Astrocyte of the cerebellum (primary cell): Measurements from ENCODE around the gene CA7.
"Not testable (repeated sequence)": the region's sequence is repeated elsewhere in the genome, so short reads cannot be mapped to it uniquely, and the experiment has no call there.

Experiments used
- DNase-seq: peaks from one replicate; pipeline ENCODE4 v3.0.0-alpha.2; 2011; ENCODE audit warnings: low read depth
- H3K4me3 ChIP-seq: 2 replicates; pipeline ENCODE4 v1.5.1; 2011; ENCODE audit warnings: mild to moderate bottlenecking, low read depth, low read length, moderate library complexity
- in situ Hi-C: cut with HindIII; loops from 2 replicates; pipeline ENCODE4 v1.10.0; 2017; ENCODE audit warnings: low sequenced_read_pairs
- TF ChIP-seq, protein P1 (sequence below): IDR thresholded peaks from 2 replicates; pipeline ENCODE4 v1.5.1; 2012; ENCODE audit warnings: low read length, low read depth, moderate library complexity, mild to moderate bottlenecking; ENCODE audit errors: missing control alignments

The CA7 gene

DNA sequence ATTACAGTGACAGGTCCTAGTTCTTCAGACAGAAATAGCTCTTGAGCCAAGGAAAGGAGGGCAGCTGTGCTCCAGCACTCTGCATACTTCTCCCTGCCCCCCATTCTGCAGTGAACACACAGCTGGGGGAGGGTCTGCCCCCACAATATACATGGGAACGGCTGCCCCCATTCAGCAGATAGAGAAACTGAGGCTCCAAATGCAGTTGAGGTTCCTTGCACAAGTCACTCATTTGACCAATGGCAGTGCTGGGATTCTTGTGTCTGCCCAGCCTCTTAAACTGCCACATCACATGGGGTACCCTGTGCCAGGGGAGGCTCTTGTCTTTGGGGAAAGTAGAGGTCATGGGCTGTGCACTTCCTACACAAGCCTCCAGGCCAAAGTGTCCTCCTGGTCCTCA, 25.2 kb downstream of the CA7 start:
- TF ChIP-seq, protein P1, sequence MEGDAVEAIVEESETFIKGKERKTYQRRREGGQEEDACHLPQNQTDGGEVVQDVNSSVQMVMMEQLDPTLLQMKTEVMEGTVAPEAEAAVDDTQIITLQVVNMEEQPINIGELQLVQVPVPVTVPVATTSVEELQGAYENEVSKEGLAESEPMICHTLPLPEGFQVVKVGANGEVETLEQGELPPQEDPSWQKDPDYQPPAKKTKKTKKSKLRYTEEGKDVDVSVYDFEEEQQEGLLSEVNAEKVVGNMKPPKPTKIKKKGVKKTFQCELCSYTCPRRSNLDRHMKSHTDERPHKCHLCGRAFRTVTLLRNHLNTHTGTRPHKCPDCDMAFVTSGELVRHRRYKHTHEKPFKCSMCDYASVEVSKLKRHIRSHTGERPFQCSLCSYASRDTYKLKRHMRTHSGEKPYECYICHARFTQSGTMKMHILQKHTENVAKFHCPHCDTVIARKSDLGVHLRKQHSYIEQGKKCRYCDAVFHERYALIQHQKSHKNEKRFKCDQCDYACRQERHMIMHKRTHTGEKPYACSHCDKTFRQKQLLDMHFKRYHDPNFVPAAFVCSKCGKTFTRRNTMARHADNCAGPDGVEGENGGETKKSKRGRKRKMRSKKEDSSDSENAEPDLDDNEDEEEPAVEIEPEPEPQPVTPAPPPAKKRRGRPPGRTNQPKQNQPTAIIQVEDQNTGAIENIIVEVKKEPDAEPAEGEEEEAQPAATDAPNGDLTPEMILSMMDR: no peak
- in situ Hi-C loops: no loop called here
- H3K4me3 ChIP-seq: no peak overlapping the region
- DNase-seq: no peak

DNA sequence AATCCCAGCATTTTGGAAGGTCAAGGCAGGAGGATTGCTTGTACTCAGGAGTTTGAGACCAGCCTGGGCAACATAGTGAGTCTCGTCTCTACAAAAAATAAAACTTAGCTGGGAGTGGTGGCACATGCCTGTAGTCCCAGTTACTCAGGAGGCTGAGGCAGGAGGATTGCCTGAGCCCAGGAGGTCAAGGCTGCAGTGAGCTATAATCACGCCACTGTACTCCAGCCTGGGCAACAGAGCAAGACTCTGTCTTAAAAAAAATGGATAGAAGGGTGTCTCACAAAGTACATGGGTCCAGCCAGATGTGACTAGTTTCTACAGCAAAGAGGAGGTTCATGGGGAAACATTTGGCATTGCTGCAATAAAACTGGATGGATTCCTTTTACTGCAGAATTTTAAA, 27.1 kb downstream of the CA7 start:
- H3K4me3 ChIP-seq, DNase-seq, in situ Hi-C loops: not testable (repeated sequence)

DNA sequence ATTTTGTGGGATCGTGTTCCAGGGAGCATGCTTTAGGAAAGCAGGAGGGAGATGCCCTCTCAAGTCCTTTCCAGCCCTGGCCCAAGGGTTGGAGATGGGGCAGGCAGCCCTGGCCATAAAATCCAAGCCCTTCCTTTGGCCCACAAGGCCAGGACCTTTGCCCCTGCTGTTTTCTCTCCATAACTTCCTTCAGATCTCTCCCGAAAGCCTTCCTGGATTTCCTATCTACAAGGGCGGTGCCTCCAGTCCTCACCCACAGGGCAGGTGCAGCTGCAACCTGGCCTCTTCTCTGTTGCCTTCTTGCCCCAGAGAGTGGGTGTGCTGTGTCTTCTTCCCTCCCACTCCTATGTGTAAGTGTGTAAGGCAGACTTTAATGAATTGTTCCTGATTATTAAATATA, 27.6 kb downstream of the CA7 start:
- in situ Hi-C loops: no loop called here
- no peak for DNase-seq
- TF ChIP-seq, protein P1: no peak
- no peak overlapping the region for H3K4me3 ChIP-seq

DNA sequence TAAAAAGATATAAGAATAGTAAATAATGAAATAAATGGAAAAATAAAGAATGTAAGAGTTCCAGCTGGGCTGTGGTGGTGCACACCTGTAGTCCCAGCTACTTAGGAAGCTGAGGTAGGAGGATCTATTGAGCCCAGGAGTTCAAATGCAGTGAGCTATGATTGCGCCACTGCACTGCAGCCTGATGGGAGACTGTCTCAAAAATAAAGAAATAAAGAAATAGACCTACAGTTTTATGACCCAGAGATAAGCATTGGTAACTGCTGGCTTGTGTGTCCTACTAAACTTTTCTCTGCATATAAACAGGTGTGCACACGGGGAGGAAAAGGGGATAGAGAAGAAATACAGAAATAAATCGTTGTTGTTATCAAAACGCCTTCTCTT, 28.3 kb downstream of the CA7 start:
- H3K4me3 ChIP-seq: peak overlapping the region; percentile 34
- TF ChIP-seq, protein P1: no peak
- DNase-seq: no peak
- in situ Hi-C loops: no loop called here

DNA sequence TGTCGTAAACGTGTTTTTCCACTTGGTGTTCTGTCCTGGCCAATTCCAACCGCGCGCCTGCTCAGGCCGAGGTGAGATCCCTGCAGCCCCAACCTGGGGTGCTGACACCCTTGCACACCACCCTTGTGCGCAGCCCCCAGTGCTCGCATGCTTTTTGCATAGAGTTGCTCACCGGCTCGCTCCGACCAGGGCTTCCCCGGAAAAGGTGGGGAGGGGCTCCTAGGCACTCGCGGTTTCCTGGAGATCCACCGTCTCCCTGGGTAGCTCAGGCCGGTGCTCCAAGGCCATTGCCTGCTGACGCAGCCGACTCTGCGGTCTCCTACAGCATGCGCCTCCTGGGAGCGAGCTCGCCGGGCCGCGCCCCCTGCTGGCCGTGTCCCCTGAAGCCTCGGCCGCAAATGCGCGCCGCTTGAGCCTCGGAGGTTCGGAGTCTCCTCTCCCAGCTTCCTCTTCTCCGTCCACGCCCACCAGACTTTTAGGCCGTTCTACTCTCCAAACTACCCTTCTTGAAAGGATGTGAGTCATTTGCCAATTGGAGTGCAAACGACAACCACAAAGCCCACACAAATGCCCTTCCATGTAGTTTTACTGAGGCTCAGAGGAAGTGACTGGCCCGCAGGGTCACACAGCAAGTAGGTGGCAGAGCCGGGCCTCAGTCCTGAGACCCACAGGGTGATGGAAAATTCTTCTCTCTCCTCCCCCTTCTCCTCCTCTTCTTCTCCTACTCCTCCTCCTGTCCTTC, 28.9 kb downstream of the CA7 start:
- TF ChIP-seq, protein P1: peak; percentile 89
- peak; percentile 96 for DNase-seq
- H3K4me3 ChIP-seq: peak overlapping the region; percentile 34
- in situ Hi-C loops: no loop called here

DNA sequence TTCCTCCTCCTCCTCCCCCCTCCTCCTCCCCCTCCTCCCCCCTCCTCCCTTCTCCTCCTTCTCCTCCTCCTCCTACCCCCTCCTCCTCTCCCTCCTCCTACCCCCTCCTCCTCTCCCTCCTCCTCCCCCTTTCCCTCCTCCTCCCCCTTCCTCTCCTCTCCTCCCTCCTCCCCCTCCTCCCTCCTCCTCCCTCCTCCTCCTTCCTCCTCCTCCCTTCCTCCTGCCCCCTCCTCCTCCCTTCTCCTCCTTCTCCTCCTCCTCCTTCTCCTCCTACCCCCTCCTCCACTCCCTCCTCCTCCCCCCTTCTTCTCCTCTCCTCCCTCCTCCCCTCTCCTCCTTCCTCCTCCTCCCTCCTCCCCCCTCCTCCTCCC, 29.5 kb downstream of the CA7 start:
- TF ChIP-seq, protein P1: no peak
- no peak for DNase-seq
- H3K4me3 ChIP-seq: no peak overlapping the region
- in situ Hi-C loops: no loop called here

DNA sequence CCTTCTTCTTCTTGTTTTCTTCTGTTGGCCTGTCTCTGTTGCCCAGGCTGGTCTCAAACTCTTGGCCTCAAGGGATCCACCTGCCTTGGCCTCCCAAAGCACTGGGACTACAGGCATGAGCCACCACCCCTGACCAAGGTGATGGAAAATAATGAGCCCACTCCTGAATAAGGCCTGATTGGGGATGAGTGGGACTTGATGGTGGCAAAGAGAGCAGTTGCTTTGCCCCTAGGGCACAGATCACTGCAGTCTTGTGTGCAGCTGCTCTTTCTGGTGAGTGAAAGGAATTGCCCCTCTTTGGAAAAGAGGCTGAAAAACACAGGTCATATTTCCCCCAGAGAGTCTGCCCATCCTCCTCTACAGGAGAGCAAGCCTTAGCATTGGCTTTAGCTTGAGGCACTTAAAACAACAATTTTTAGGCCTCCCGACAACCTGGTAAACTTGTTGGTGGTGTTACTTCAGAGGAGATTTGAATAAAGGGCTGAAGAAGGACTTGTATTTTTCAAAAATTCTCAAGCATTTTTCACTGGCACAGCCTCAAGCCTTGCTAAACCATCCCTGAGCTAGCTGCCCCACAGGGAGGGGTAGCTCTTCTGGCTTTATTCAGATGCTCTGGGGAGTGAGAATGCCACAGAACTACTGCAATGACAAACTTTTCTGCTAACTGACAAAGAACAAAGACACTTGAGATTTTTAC, 30.0 kb downstream of the CA7 start:
- TF ChIP-seq, protein P1: no peak
- no peak for DNase-seq
- in situ Hi-C loops: no loop called here
- H3K4me3 ChIP-seq: no peak overlapping the region
